Panc1 (cell line): ENCODE results near the gene ITK. TPM values are rescaled to one million over a fixed set of nuclear protein-coding genes. Genes with fewer than 3 reads are reported as not detected.

Experiments
- ATAC-seq: fragments of 200-7000 bp; cut with Tn5 transposase; 2 replicates; pipeline ENCODE4 v1.9.1; 2020; ENCODE audit warnings: mild to moderate bottlenecking, moderate library complexity
- BruUV-seq: library from RNA; stranded (reverse); fragments of 400-500 nt; replicated peaks from 2 replicates; lab custom pipeline; 2021; lab: Mats Ljungman, UMichigan
- CTCF ChIA-PET: fragments of 300-600 bp; sonication (Branson Sonifier 250); formaldehyde crosslinking; loops from one replicate; lab custom pipeline; 2022; ENCODE audit warnings: antibody characterized with exemption; lab: Charles Lee
- POLR2A ChIA-PET: fragments of 300-600 bp; sonication (Branson Sonifier 250); formaldehyde crosslinking; loops from one replicate; lab custom pipeline; 2022; ENCODE audit warnings: antibody characterized with exemption; lab: Charles Lee
- DNase-seq: peaks from one replicate; pipeline ENCODE4 v3.0.0-alpha.2; 2010; ENCODE audit warnings: low read depth, low spot score
- H3K27ac ChIP-seq: 2 replicates; pipeline ENCODE4 v1.5.1; 2011; ENCODE audit warnings: mild to moderate bottlenecking, low read length, inconsistent platforms
- H3K27me3 ChIP-seq: fragments of 200-500 bp; sonication (Bioruptor generic); 2 replicates; pipeline ENCODE4 v1.6.0; 2014; ENCODE audit warnings: low read length, inconsistent platforms; ENCODE audit not compliant: control insufficient read depth, insufficient read depth
- H3K36me3 ChIP-seq: fragments of 200-500 bp; sonication (Bioruptor generic); 2 replicates; pipeline ENCODE4 v1.5.1; 2014; ENCODE audit warnings: inconsistent platforms, mild to moderate bottlenecking, low read length, moderate library complexity; ENCODE audit not compliant: control insufficient read depth, insufficient read depth
- H3K4me1 ChIP-seq: 2 replicates; pipeline ENCODE4 v1.5.1; 2011; ENCODE audit warnings: inconsistent platforms, mild to moderate bottlenecking, low read length, moderate library complexity; ENCODE audit not compliant: control insufficient read depth, insufficient read depth
- H3K4me3 ChIP-seq, 2 experiments: 2 replicates each; pipeline ENCODE4 v1.5.1; 2011 to 2012; ENCODE audit warnings: low read depth in 2 of 2, low read length in 2 of 2, mild to moderate bottlenecking in 2 of 2, inconsistent platforms in 1 of 2, moderate library complexity in 1 of 2
- H3K9me3 ChIP-seq: fragments of 200-500 bp; sonication (Bioruptor generic); 2 replicates; pipeline ENCODE4 v1.5.1; 2014; ENCODE audit warnings: low read depth, mild to moderate bottlenecking, inconsistent platforms, low read length, moderate library complexity; ENCODE audit not compliant: control insufficient read depth, insufficient read depth
- CTCF ChIP-seq: fragments of 450-650 bp; IDR thresholded peaks from 2 replicates; pipeline ENCODE4 v1.5.1; 2017; ENCODE audit warnings: mild to moderate bottlenecking
- POLR2AphosphoS5 ChIP-seq: IDR thresholded peaks from 2 replicates; pipeline ENCODE4 v1.6.1; 2012; ENCODE audit warnings: mild to moderate bottlenecking, low read depth, low read length, moderate library complexity
- REST ChIP-seq, 2 experiments: IDR thresholded peaks; 2 replicates each; pipeline ENCODE4 v1.6.1; 2011 to 2012; ENCODE audit warnings: low read depth in 2 of 2, control low read depth in 1 of 2, low read length in 1 of 2, mild to moderate bottlenecking in 1 of 2, moderate library complexity in 1 of 2; ENCODE audit not compliant: insufficient read depth in 1 of 2
- SIN3A ChIP-seq: IDR thresholded peaks from 2 replicates; pipeline ENCODE4 v1.6.1; 2012; ENCODE audit warnings: low read depth, mild to moderate bottlenecking, low read length, moderate library complexity, borderline replicate concordance; ENCODE audit not compliant: insufficient read depth
- TCF7L2 ChIP-seq: IDR thresholded peaks from 2 replicates; pipeline ENCODE4 v1.6.1; 2011; ENCODE audit warnings: mild to moderate bottlenecking, low read depth, low read length, inconsistent platforms
- in situ Hi-C: cut with HindIII; loops from 2 replicates; pipeline ENCODE4 v1.10.0; 2016; ENCODE audit warnings: low sequenced_read_pairs, low pct_unique_long_range_greater_than_20kb
- intact Hi-C: fragments of 100-400 bp; cut with micrococcal nuclease; formaldehyde crosslinking; loops from one replicate; pipeline ENCODE4 v1.10.0; 2022; ENCODE audit not compliant: unreplicated experiment
- total RNA-seq: library from RNA; stranded (reverse); gene quantifications from one replicate; pipeline ENCODE4 v1.2.1, GENCODE V29; 2021; ENCODE audit not compliant: unreplicated experiment

ITK gene
- total RNA-seq, 1 experiment from 2014 or later = 0.26 TPM

- ChIA-PET POLR2A (no interaction called here), CTCF (interaction anchor here (0.5 kb wide), 1 partner anchor 451 kb away, joined by 10 read pairs; no protein-coding TSS in a partner anchor)
- BruUV-seq = no TSS peak
- no peaks in the 10 kb centered on the region for H3K27me3 ChIP-seq
- no peak for ATAC-seq
- no peaks in the 10 kb centered on the region for H3K4me1 ChIP-seq
- H3K4me3 ChIP-seq = no peak overlapping the region
- no peak for DNase-seq
- H3K36me3 ChIP-seq = no peaks in the 10 kb centered on the region
- intact Hi-C loops (no loop called here), in situ Hi-C loops (no loop called here)
- no peaks in the 10 kb centered on the region for H3K9me3 ChIP-seq
- H3K27ac ChIP-seq = no peak overlapping the region
- TF ChIP-seq CTCF (no peak), POLR2AphosphoS5 (no peak), TCF7L2 (no peak), SIN3A (no peak), REST (IDR thresholded peaks at IDR 0.05; ENCODE audit: insufficient read depth in 1 of 2, low read depth in 2 of 2, low read length in 1 of 2) (no peak)
Measured at GRCh38 chr5:157216391-157217142, 35.9 kb downstream of the ITK start.

- no peak for TF ChIP-seq CTCF
- no peak for TF ChIP-seq TCF7L2
- no peak for TF ChIP-seq POLR2AphosphoS5
- no peak for TF ChIP-seq SIN3A
- no peak for TF ChIP-seq REST (IDR thresholded peaks at IDR 0.05; ENCODE audit: insufficient read depth in 1 of 2, low read depth in 2 of 2, low read length in 1 of 2)
- Histone ChIP-seq H3K4me3 (no peak overlapping the region), H3K27ac (no peak overlapping the region), H3K4me1 (no peaks in the 10 kb centered on the region), H3K27me3 (no peaks in the 10 kb centered on the region), H3K36me3 (no peaks in the 10 kb centered on the region), H3K9me3 (no peaks in the 10 kb centered on the region)
- ATAC-seq (no peak), DNase-seq (no peak)
- in situ Hi-C loops (no loop called here), intact Hi-C loops (no loop called here)
- POLR2A ChIA-PET = no interaction called here
- BruUV-seq = no TSS peak
- CTCF ChIA-PET = interaction anchor here (0.5 kb wide), 1 partner anchor 452 kb away, joined by 10 read pairs; no protein-coding TSS in a partner anchor
Measured at GRCh38 chr5:157217289-157218024, 36.8 kb downstream of the ITK start.
